Measurements from ENCODE around the gene ZNRF2.

DNA sequence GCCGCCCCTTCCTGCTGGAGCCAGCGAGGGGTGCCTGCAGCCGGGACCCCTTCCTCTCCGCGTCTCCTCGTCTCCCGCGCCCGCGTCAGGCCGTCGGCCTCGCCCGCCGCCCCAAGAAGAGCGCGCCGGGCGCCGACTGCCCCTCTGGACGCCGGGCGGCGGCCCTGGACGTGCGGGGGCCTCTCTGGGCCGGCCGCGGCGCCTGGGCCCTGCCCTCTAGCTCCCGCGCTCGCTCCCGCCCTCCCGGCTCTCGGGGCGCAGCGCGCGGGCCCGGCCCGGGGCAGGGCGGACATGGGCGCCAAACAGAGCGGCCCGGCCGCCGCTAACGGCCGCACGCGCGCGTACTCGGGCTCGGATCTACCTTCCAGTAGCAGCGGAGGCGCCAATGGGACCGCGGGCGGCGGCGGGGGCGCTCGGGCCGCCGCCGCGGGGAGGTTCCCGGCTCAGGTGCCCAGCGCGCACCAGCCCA lies 704 bp downstream of the ZNRF2 start:
- TF ChIP-seq FOXM1 (IDR thresholded peaks at IDR 0.05; ENCODE audit: borderline replicate concordance), result no peak
- TF ChIP-seq SP1 (IDR thresholded peaks at IDR 0.05), result no peak
- no peak for TF ChIP-seq LEF1 (IDR thresholded peaks at IDR 0.05; ENCODE audit: borderline replicate concordance)
